ENCODE data around the gene EVA1C.

Gene EVA1C

GRCh38 chr21:32467291-32467690 is 54.8 kb downstream of the EVA1C start:
- ChIA-PET CTCF (no interaction called here), POLR2A (no interaction called here)
- no peak for DNase-seq (ENCODE audit: extremely low spot score)
- TF ChIP-seq CTCF (IDR thresholded peaks at IDR 0.05; ENCODE audit: control extremely low read depth, extremely low read depth, low read depth, missing control alignments) = no peak

- no peak for TF ChIP-seq CTCF (IDR thresholded peaks at IDR 0.05; ENCODE audit: control extremely low read depth, extremely low read depth, low read depth, missing control alignments)
- CTCF ChIA-PET = no interaction called here
- no peak for DNase-seq (ENCODE audit: extremely low spot score)
- POLR2A ChIA-PET = no interaction called here
Measured at GRCh38 chr21:32468681-32469111, 56.2 kb downstream of the EVA1C start.

- POLR2A ChIA-PET = no interaction called here
- DNase-seq (ENCODE audit: extremely low spot score) = no peak
- CTCF ChIA-PET = interaction anchor here (1.0 kb wide), 1 partner anchor 11 kb away, joined by 3 read pairs; no protein-coding TSS in a partner anchor
- TF ChIP-seq CTCF (IDR thresholded peaks at IDR 0.05; ENCODE audit: control extremely low read depth, extremely low read depth, low read depth, missing control alignments) = no peak
Measured at GRCh38 chr21:32469628-32470027, 57.1 kb downstream of the EVA1C start.

- CTCF ChIA-PET = interaction anchor here (1.0 kb wide), 1 partner anchor 11 kb away, joined by 3 read pairs; no protein-coding TSS in a partner anchor
- POLR2A ChIA-PET = no interaction called here
- no peak for TF ChIP-seq CTCF (IDR thresholded peaks at IDR 0.05; ENCODE audit: control extremely low read depth, extremely low read depth, low read depth, missing control alignments)
- DNase-seq (ENCODE audit: extremely low spot score) = no peak
Measured at GRCh38 chr21:32470206-32470605, 57.7 kb downstream of the EVA1C start.

GRCh38 chr21:32472890-32473765 is 60.6 kb downstream of the EVA1C start:
- ChIA-PET CTCF (interaction anchor here (1.5 kb wide), 1 partner anchor 9 kb away, joined by 3 read pairs; no protein-coding TSS in a partner anchor), POLR2A (no interaction called here)
- TF ChIP-seq CTCF (IDR thresholded peaks at IDR 0.05; ENCODE audit: control extremely low read depth, extremely low read depth, low read depth, missing control alignments) = no peak
- no peak for DNase-seq (ENCODE audit: extremely low spot score)

- POLR2A ChIA-PET = no interaction called here
- DNase-seq (ENCODE audit: extremely low spot score) = no peak
Measured at GRCh38 chr21:32474179-32475059, 61.9 kb downstream of the EVA1C start.

More at GRCh38 chr21:32474179-32475059, 61.9 kb downstream of the EVA1C start:
- CTCF ChIA-PET = interaction anchor here (1.5 kb wide), 1 partner anchor 8 kb away, joined by 3 read pairs; no protein-coding TSS in a partner anchor
- no peak for TF ChIP-seq CTCF (IDR thresholded peaks at IDR 0.05; ENCODE audit: control extremely low read depth, extremely low read depth, low read depth, missing control alignments)

All from GM10248 (cell line).